Medulla oblongata (tissue), 1 donor: ENCODE results near the gene RANBP3.

ENCODE experiments used
- DNase-seq: peaks from one replicate; pipeline ENCODE4 v3.0.0-alpha.2; 2015; ENCODE audit errors: extremely low spot score

Gene RANBP3

DNA sequence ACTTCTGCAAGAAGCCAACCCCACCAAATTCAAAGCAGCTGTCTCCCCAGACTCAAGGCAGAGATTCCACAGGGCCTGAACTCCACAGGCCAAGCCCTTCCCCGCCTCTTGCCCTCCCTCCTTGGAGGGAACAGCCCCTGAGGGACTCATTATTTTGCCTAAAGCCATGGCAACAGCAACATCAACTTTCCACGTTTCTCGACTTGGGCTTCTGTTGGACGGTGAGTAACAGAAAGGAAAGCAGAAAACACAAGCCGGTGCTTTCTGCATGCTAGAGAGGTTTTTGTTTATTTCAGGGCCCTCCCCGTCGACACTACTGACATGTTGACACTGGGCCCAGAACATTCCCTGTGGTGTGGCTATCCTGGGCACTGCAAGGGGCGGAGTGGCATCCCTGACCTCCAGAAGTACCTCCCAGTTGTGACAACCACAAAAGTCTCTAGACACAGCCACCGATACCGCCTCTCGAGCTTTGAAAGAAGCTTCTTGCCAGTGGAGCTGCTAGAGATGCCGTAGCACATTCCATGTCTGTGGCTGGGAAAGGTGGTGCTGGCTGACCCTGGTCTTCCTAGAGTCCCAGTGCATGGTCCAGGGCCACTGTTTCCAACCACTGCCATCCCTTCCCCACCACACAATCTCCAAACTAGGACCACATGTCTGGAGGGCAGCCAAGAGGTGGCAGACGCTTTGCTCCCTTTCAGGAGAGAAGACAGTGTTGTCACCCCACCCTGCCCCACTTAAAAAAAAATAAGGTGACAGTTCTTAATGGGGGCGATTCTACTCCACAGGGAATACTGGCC is 51.1 kb downstream of the RANBP3 start:
- DNase-seq, result peak; percentile 33

- DNase-seq, result no peak
Measured at GRCh38 chr19:5925830-5926427, 52.0 kb downstream of the RANBP3 start.

GRCh38 chr19:5923356-5923755 is 54.6 kb downstream of the RANBP3 start:
- no peak for DNase-seq

GRCh38 chr19:5922161-5922545 is 55.8 kb downstream of the RANBP3 start:
- DNase-seq, result no peak

- no peak for DNase-seq
Measured at GRCh38 chr19:5921516-5922160, 56.3 kb downstream of the RANBP3 start.

DNA sequence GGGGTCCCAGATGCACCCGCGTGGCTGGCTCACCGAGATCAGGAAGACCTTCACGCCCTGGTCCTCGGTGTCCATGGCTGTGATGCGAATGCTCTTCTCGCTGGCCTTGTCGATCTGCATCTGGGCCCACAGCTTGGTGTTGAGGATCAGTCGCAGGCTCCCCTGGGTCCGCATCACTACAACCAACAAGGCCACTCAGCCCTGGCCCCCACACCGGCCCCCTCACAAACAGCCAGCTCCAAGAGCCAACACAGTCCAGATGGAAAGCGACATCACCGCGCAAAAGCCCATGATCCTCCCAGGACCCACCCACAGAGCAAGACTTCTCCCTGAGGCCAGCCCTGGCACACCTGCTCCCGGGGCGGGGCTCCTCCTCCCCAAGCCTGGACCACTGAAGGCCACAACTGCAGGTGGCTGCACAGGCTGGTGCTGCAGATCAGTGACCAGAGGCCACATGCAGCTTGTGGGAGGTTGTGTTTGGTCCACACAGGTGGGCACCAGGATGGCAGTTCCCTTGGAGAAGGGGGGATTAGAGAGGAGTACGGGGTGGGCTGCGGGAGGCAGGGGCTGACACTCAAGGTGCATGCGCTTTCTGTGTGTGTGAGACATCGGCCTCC is 59.4 kb downstream of the RANBP3 start:
- DNase-seq, result no peak

- no peak for DNase-seq
Measured at GRCh38 chr19:5917431-5918107, 60.4 kb downstream of the RANBP3 start.

GRCh38 chr19:5916181-5916708 is 61.7 kb downstream of the RANBP3 start:
- DNase-seq, result no peak

DNA sequence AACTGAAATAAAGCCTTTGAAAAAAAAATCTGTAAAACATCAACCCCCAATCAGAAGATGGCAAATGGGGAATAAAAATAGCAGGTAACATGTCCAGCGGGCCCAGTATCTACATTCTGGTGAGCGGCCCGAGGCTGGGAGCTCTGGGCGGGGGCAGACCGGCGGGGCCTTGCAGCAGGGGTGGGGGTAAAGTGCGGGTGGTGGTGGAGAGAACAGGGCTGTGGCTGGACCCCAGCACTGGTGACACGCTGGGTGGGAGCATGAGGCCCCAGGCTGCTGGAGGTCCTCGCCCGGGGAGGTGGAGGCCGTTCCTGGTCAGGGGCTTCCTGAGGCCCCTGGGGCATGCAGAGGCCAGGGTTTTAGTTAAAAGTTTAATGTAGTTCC is 62.2 kb downstream of the RANBP3 start:
- DNase-seq, result no peak

DNA sequence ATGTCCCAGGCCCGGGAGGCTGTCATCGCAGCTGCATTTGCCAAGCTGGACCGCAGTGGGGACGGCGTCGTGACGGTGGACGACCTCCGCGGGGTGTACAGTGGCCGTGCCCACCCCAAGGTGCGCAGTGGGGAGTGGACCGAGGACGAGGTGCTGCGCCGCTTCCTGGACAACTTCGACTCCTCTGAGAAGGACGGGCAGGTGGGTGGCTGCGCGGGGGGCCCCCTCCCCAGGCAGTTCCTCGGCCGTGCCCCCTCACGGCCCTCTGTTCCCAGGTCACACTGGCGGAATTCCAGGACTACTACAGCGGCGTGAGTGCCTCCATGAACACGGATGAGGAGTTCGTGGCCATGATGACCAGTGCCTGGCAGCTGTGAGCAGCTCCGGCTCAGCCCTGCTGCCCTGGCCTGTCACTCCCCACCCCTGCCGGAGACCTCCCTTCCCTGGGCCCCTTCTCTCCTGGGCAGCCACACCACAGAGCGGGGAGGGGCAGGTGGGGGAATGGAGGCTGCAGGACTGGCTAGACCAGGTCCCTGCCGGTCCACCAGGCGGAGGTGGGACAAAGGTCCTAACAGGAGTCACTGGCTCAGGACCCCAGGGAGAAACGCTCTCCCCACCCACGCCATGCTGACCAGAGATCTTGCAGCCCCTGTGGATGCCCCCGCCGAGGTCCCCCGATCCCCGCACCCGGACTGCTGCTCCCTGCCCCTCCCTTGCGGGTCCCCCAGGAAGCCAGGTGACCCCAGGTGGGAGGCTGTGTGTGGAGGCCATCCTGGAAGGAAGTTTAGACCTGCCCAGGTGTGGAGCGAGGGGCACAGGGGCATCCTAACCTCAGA is 62.8 kb downstream of the RANBP3 start:
- no peak for DNase-seq

DNA sequence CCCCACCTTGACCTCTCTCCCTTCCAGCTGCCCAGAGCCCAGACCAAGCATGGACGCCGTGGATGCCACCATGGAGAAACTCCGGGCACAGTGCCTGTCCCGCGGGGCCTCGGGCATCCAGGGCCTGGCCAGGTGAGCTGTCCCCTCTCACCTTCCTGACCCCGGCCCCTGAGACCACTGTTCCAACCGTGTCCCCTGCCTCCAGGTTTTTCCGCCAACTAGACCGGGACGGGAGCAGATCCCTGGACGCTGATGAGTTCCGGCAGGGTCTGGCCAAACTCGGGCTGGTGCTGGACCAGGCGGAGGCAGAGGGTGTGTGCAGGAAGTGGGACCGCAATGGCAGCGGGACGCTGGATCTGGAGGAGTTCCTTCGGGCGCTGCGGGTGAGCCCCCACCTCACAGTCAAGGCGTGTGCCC is 63.6 kb downstream of the RANBP3 start:
- no peak for DNase-seq

DNA sequence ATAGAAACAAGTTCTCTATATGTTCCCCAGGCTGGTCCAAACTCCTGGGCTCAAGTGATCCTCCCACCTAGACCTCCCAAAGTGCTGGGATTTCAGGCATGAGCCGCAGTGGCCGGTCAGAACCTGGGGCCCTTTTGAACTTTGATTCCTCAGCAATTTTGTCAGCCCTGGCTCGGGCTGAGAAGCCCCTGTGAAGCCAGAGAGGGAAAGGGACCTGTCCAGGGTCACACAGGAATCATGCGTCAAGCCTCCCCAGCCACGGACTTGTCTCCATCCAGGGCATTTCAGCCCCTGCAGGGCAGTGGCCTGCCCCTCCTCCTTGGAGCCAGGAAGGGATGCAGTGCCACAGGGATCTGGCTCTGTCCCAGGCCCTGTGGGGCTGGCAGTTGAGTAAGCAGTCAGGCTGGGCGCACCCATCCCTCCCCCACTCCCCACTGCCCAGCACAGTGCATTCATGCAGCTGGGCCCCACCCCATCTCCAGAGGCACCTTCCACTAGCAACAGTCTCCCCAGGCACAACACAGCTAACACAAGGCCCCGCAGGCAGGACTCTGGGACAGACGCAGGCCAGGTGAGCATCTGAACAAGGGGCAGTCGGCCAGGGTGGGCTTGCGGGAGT is 64.1 kb downstream of the RANBP3 start, which contains the start of gene CAPS:
Gene CAPS (plus strand): TSS at position 516 of the 619 bp plus-strand sequence. CDS start 153 bp downstream, outside the sequence.
- DNase-seq, result peak; percentile 76

DNA sequence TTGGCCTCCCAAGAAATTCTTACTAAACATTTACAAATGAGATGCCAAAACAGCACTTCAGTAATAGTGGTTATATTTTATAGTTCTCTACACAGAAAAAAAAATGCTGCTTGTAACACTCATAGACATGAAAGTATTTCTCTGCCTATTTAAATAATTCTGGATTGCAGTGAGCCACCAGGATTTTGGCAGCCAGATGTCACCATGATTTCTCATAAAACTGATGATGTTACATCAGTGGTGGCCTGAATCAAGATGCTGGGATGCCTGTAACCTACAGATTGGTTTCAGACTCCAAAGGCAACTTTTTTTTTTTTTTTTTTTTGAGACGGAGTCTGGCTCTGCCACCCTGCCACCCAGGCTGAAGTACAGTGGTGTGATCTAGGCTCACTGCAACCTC is 66.6 kb downstream of the RANBP3 start:
- DNase-seq, result no peak

DNA sequence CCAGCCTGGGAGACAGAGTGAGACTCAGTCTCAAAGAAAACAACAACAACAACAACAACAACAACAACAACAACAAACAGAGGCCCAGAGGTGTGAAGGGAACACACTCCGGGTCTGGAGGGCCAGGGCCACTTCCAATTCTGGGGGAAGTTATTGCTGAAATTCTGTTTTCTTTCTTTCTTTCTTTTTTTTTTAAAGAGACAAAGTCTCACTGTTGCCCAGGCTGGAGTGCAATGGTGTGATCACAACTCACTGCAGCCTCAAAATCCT is 67.4 kb downstream of the RANBP3 start:
- DNase-seq, result no peak

- DNase-seq, result no peak
Measured at GRCh38 chr19:5908773-5909442, 69.0 kb downstream of the RANBP3 start.

- no peak for DNase-seq
Measured at GRCh38 chr19:5907241-5907640, 70.7 kb downstream of the RANBP3 start.

- DNase-seq, result no peak
Measured at GRCh38 chr19:5905114-5905778, 72.7 kb downstream of the RANBP3 start.

DNA sequence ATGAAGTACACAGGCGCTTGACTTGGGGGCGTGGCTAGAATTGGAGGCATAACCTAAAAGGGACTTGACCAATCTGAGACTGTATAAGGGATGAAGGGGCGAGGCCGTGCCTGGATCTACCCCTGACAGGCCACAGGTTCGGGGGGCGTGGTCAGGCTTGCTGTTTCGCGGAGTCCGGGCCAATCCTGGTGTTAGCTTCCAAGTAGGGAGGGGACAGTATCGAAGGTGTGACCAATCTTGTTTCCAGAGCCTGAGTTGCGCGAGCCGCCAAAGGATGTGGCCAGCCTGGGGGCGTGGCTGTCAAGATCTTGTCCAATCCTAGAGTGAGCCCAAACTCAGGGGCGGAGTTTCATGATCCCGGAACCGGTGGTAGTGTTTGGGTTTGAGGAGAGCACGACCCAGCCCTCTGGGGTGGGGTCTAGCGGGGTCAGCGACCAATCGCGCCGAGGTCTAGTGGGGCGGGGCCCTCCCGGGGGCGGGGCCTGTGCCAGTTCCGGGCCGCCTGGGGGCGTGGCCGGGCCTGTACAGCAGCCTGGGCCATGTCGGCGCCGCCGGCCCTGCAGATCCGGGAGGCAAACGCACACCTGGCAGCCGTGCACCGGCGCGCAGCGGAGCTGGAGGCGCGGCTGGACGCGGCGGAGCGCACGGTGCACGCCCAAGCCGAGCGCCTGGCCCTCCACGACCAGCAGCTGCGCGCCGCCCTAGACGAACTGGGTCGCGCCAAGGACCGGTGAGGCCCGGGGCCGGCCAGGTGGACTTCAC is 73.4 kb downstream of the RANBP3 start, which contains the start of gene VMAC:
Gene VMAC (plus strand): TSS at position 521 of the 762 bp plus-strand sequence. CDS start 19 bp downstream, at position 540.
- DNase-seq, result peak; percentile 100
